Type B pancreatic cell (in vitro differentiated cells): ENCODE measurements around the gene TSHR. TPM values are rescaled to one million over a fixed set of nuclear protein-coding genes. Genes with fewer than 3 reads are reported as not detected.

Experiments used
- DNase-seq: peaks from one replicate; pipeline ENCODE4 v3.0.0; 2021; ENCODE audit warnings: mixed read lengths; ENCODE audit not compliant: unreplicated experiment; ENCODE audit errors: extremely low spot score
- H3K27ac Mint-ChIP-seq: 2 replicates; pipeline ENCODE4 v1.8.0; 2021; ENCODE audit warnings: mild to moderate bottlenecking, mixed read lengths
- H3K27me3 Mint-ChIP-seq: 2 replicates; pipeline ENCODE4 v1.8.0; 2021; ENCODE audit warnings: mixed read lengths
- H3K36me3 Mint-ChIP-seq: 2 replicates; pipeline ENCODE4 v1.8.0; 2021; ENCODE audit warnings: mixed read lengths
- H3K4me1 Mint-ChIP-seq: one replicate; pipeline ENCODE4 v1.8.0; 2021; ENCODE audit warnings: mixed read lengths; ENCODE audit not compliant: unreplicated experiment
- H3K4me3 Mint-ChIP-seq: 2 replicates; pipeline ENCODE4 v1.8.0; 2021; ENCODE audit warnings: mild to moderate bottlenecking, mixed read lengths
- H3K9me3 Mint-ChIP-seq: 2 replicates; pipeline ENCODE4 v1.8.0; 2021; ENCODE audit warnings: mixed read lengths
- total RNA-seq: library from RNA; stranded (reverse); gene quantifications from 2 replicates; pipeline ENCODE4 v1.2.1, GENCODE V29; 2021; ENCODE audit warnings: low replicate concordance
- TF ChIP-seq, protein P1 (sequence below): fragments of 200-600 bp; sonication (generic); conservative IDR thresholded peaks from 2 replicates; pipeline ENCODE4 v1.5.0; 2021; ENCODE audit warnings: antibody characterized with exemption, mild to moderate bottlenecking

TSHR gene
- total RNA-seq, 1 donor from 2014 or later: 0.65 TPM

DNA sequence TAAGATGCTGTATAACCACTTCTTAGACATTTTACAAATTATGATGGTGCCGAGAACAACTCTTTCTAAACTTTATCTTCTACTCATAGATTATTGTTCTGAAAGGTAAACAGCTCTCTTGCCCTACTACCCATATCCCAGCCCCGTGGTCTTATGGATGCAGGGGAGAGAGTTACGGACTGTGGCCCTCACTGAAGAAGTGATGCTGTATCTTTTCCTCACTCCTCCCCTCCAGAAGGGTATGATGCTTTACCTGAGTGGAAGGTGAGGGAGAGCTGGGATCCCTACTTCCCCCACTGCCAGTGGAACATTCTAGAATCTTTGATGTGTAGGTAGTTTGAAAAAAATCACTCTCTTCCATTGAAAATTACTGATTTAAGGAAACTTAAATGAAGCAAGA, 3.5 kb downstream of the TSHR start:
- TF ChIP-seq, protein P1, sequence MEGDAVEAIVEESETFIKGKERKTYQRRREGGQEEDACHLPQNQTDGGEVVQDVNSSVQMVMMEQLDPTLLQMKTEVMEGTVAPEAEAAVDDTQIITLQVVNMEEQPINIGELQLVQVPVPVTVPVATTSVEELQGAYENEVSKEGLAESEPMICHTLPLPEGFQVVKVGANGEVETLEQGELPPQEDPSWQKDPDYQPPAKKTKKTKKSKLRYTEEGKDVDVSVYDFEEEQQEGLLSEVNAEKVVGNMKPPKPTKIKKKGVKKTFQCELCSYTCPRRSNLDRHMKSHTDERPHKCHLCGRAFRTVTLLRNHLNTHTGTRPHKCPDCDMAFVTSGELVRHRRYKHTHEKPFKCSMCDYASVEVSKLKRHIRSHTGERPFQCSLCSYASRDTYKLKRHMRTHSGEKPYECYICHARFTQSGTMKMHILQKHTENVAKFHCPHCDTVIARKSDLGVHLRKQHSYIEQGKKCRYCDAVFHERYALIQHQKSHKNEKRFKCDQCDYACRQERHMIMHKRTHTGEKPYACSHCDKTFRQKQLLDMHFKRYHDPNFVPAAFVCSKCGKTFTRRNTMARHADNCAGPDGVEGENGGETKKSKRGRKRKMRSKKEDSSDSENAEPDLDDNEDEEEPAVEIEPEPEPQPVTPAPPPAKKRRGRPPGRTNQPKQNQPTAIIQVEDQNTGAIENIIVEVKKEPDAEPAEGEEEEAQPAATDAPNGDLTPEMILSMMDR: no peak
- H3K27ac Mint-ChIP-seq: no peak overlapping the region
- no peak for DNase-seq
- H3K27me3 Mint-ChIP-seq: peaks cover 54% of the 10 kb centered on the region
- H3K9me3 Mint-ChIP-seq: no peaks in the 10 kb centered on the region
- H3K36me3 Mint-ChIP-seq: no peaks in the 10 kb centered on the region
- H3K4me1 Mint-ChIP-seq: peaks cover 3% of the 10 kb centered on the region
- no peak overlapping the region for H3K4me3 Mint-ChIP-seq

DNA sequence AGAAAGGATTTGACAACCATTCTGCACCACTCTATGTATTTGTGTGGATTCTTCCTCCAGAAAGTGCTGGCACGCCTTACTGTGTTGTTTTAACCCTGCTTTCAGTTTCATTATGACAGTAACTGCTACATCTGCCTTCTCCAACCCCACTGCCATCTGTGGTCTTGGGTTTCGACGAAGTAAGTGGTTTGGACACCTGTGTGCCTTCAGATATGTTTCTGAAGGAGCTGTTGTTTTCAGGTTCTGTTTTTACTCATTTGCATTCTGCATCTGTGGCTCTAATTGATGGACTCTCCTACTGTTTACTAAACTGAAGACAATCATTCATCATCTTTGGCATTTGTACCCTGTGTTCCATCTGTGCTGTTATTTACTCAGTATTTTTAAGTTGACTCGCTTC, 4.1 kb downstream of the TSHR start:
- H3K9me3 Mint-ChIP-seq: no peaks in the 10 kb centered on the region
- TF ChIP-seq, protein P1: no peak
- H3K27ac Mint-ChIP-seq: no peak overlapping the region
- peaks cover 52% of the 10 kb centered on the region for H3K27me3 Mint-ChIP-seq
- no peak overlapping the region for H3K4me3 Mint-ChIP-seq
- H3K4me1 Mint-ChIP-seq: peaks cover 3% of the 10 kb centered on the region
- H3K36me3 Mint-ChIP-seq: no peaks in the 10 kb centered on the region
- no peak for DNase-seq

DNA sequence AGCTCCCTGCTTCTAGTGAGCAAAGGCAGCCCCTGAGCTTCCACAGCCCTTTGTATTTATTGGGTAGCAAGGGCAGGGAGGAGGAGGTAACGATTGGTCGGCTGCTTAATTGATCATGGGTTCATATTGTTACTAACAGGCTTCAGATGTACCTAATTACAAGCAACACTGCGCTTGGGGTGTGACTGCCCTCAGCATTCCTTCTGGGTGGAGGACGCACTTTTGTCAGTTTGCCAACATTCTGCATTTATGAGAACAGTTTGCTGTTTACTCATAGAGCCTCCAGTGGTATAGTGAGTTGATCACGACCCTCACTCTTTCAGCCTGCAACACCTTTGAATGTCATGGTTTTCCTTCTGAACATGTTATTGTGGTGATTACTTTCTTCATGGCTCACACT, 9.6 kb downstream of the TSHR start:
- Mint-ChIP-seq H3K36me3 (no peaks in the 10 kb centered on the region), H3K9me3 (no peaks in the 10 kb centered on the region), H3K27ac (no peak overlapping the region), H3K4me1 (no peaks in the 10 kb centered on the region), H3K27me3 (peaks cover 29% of the 10 kb centered on the region), H3K4me3 (no peak overlapping the region)
- TF ChIP-seq, protein P1: no peak
- DNase-seq: no peak

DNA sequence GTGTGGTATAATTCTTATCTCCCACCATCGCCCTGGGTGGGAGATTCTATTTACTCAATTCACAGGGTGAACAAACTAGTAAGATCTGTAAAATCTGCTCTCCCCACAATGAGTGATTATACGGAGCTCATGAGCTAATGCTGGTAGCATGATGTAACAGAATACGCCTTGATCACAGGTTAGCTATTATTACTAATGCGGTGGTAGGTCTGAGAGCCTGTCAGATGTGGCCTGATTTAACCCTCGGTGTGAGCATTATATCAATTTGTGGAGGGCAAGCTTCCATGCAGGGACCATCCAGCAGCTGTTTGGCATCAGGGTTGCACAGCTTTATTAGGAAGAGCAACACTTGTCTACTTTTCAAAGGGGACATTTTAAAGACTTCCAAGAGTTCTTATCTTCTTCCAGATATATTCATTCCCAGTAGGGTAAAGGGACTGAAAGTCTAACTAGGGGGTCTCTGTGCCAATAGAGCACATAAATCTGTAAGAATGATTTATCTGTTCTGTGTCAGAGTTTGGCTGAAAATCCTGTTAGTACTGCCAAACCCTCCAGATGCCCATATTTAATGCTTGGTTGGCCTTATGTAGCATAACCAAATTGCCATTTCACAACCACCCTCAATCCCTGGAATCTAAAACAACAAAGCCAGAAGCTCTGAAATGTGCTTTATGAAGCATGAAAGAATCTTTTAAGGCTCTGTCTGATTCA, 18.7 kb downstream of the TSHR start:
- Mint-ChIP-seq H3K9me3 (no peaks in the 10 kb centered on the region), H3K27me3 (peaks cover 11% of the 10 kb centered on the region), H3K4me3 (no peak overlapping the region), H3K36me3 (no peaks in the 10 kb centered on the region), H3K4me1 (no peaks in the 10 kb centered on the region), H3K27ac (no peak overlapping the region)
- TF ChIP-seq, protein P1: no peak
- DNase-seq: no peak

DNA sequence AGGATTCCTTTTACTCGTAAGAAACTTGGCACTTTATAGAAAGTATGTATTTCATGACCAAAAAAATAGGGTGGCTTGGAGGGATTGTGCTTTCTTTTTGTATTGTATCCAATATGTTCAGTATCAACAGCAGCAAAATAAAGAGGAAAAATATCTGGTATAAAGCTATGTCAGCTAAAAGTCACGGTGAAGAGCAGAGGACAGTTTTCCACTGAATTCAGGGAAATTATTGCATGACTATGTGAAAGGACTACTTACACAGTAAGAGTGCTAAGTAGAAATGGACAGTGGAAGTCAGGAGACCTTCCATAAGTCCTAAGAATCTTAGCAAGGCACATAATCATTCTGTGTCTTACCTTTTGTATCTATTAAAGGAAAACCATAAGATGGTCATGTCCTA, 19.3 kb downstream of the TSHR start:
- Mint-ChIP-seq H3K36me3 (no peaks in the 10 kb centered on the region), H3K9me3 (no peaks in the 10 kb centered on the region), H3K4me3 (no peak overlapping the region), H3K4me1 (no peaks in the 10 kb centered on the region), H3K27ac (no peak overlapping the region), H3K27me3 (peaks cover 12% of the 10 kb centered on the region)
- no peak for DNase-seq
- TF ChIP-seq, protein P1: no peak
